Type B pancreatic cell (in vitro differentiated cells): Measurements from ENCODE around the gene KCND2. TPM values are rescaled to one million over a fixed set of nuclear protein-coding genes. Genes with fewer than 3 reads are reported as not detected.

ENCODE experiments used
- DNase-seq: peaks from one replicate; pipeline ENCODE4 v3.0.0; 2021; ENCODE audit warnings: mixed read lengths; ENCODE audit not compliant: unreplicated experiment; ENCODE audit errors: extremely low spot score
- H3K27ac Mint-ChIP-seq: 2 replicates; pipeline ENCODE4 v1.8.0; 2021; ENCODE audit warnings: mild to moderate bottlenecking, mixed read lengths
- H3K27me3 Mint-ChIP-seq: 2 replicates; pipeline ENCODE4 v1.8.0; 2021; ENCODE audit warnings: mixed read lengths
- H3K36me3 Mint-ChIP-seq: 2 replicates; pipeline ENCODE4 v1.8.0; 2021; ENCODE audit warnings: mixed read lengths
- H3K4me1 Mint-ChIP-seq: one replicate; pipeline ENCODE4 v1.8.0; 2021; ENCODE audit warnings: mixed read lengths; ENCODE audit not compliant: unreplicated experiment
- H3K4me3 Mint-ChIP-seq: 2 replicates; pipeline ENCODE4 v1.8.0; 2021; ENCODE audit warnings: mild to moderate bottlenecking, mixed read lengths
- H3K9me3 Mint-ChIP-seq: 2 replicates; pipeline ENCODE4 v1.8.0; 2021; ENCODE audit warnings: mixed read lengths
- total RNA-seq: library from RNA; stranded (reverse); gene quantifications from 2 replicates; pipeline ENCODE4 v1.2.1, GENCODE V29; 2021; ENCODE audit warnings: low replicate concordance
- TF ChIP-seq, protein P1 (sequence below): fragments of 200-600 bp; sonication (generic); conservative IDR thresholded peaks from 2 replicates; pipeline ENCODE4 v1.5.0; 2021; ENCODE audit warnings: antibody characterized with exemption, mild to moderate bottlenecking

Gene KCND2
- total RNA-seq, 1 donor from 2014 or later = 3.2 TPM

DNA sequence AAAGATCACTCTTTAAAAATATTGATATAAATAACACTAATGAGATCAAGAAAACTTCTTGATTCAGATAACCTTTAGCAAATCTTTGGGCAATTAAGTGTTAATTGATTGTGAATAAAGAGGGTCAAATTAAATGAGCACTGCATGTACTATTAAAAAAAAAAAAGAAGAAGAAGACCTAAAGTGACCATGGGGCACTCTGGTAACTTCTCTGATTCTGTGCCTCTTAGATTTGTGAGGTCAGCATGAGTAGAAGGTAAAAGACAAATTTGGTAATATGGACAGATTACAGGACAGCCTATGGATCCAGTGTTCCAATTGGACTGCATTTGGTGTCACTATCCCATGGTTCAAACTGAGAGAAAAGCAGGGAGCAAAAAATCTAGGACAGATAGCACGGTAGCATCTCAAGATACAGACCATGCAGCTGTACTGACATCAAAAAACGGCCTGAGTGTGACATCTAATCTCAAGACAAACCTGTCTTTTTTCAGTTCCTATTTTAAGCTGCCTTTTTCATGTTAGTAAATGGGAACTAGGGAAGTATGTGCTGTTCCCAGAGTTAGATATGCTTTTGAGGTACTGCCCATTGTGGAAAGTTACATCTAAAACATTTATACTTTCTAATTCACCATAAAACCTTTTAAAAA, 128.0 kb downstream of the KCND2 start:
- no peaks in the 10 kb centered on the region for H3K4me1 Mint-ChIP-seq
- DNase-seq = no peak
- no peaks in the 10 kb centered on the region for H3K27me3 Mint-ChIP-seq
- H3K9me3 Mint-ChIP-seq = no peaks in the 10 kb centered on the region
- H3K36me3 Mint-ChIP-seq = no peaks in the 10 kb centered on the region
- H3K4me3 Mint-ChIP-seq = no peak overlapping the region
- no peak overlapping the region for H3K27ac Mint-ChIP-seq
- TF ChIP-seq, protein P1, sequence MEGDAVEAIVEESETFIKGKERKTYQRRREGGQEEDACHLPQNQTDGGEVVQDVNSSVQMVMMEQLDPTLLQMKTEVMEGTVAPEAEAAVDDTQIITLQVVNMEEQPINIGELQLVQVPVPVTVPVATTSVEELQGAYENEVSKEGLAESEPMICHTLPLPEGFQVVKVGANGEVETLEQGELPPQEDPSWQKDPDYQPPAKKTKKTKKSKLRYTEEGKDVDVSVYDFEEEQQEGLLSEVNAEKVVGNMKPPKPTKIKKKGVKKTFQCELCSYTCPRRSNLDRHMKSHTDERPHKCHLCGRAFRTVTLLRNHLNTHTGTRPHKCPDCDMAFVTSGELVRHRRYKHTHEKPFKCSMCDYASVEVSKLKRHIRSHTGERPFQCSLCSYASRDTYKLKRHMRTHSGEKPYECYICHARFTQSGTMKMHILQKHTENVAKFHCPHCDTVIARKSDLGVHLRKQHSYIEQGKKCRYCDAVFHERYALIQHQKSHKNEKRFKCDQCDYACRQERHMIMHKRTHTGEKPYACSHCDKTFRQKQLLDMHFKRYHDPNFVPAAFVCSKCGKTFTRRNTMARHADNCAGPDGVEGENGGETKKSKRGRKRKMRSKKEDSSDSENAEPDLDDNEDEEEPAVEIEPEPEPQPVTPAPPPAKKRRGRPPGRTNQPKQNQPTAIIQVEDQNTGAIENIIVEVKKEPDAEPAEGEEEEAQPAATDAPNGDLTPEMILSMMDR = no peak

DNA sequence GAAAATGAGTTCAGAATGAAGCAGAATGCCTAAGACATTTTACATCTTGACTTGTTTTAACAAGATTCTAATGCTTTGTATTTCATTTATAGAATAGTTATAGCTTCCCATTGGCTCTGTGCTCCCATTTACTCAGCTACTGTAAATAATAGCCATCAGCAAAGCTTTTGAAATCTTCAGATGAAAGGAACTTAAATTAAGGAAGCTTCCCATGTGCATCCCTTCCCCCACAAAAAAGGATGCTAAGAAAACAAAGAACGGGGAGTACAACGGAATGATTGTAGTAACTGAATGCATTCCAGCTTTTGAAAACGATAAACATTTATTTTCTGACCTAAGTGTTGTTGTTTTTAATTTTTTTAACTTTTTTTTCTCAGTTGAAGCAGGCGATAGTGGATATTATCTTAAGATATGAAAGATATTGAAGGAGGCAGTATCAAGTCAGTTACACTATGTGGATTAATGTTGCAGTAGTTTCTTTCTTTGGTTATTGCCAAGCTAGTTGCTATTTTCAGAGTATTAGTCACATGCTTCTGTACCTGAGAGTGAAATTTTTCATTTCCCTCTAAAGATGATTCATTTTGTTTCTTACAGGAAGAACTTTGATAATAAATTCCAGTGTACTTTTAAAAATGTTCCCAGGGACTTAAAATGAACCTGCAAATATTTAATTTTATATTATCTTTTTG, 129.2 kb downstream of the KCND2 start:
- no peaks in the 10 kb centered on the region for H3K36me3 Mint-ChIP-seq
- H3K4me1 Mint-ChIP-seq = no peaks in the 10 kb centered on the region
- no peaks in the 10 kb centered on the region for H3K27me3 Mint-ChIP-seq
- no peaks in the 10 kb centered on the region for H3K9me3 Mint-ChIP-seq
- no peak overlapping the region for H3K4me3 Mint-ChIP-seq
- TF ChIP-seq, protein P1 = no peak
- no peak for DNase-seq
- peak overlapping the region; percentile 46 for H3K27ac Mint-ChIP-seq

- no peak overlapping the region for H3K4me3 Mint-ChIP-seq
- no peaks in the 10 kb centered on the region for H3K4me1 Mint-ChIP-seq
- H3K27ac Mint-ChIP-seq = no peak overlapping the region
- H3K9me3 Mint-ChIP-seq = no peaks in the 10 kb centered on the region
- no peak for DNase-seq
- H3K36me3 Mint-ChIP-seq = no peaks in the 10 kb centered on the region
- no peaks in the 10 kb centered on the region for H3K27me3 Mint-ChIP-seq
- TF ChIP-seq, protein P1 = no peak
These were observed 129.8 kb downstream of the KCND2 start for GRCh38 chr7:120402801-120403200.

GRCh38 chr7:120404042-120404441, 131.1 kb downstream of the KCND2 start:
- no peak overlapping the region for H3K4me3 Mint-ChIP-seq
- no peaks in the 10 kb centered on the region for H3K36me3 Mint-ChIP-seq
- no peak overlapping the region for H3K27ac Mint-ChIP-seq
- no peak for DNase-seq
- H3K27me3 Mint-ChIP-seq = no peaks in the 10 kb centered on the region
- TF ChIP-seq, protein P1 = no peak
- no peaks in the 10 kb centered on the region for H3K9me3 Mint-ChIP-seq
- no peaks in the 10 kb centered on the region for H3K4me1 Mint-ChIP-seq

DNA sequence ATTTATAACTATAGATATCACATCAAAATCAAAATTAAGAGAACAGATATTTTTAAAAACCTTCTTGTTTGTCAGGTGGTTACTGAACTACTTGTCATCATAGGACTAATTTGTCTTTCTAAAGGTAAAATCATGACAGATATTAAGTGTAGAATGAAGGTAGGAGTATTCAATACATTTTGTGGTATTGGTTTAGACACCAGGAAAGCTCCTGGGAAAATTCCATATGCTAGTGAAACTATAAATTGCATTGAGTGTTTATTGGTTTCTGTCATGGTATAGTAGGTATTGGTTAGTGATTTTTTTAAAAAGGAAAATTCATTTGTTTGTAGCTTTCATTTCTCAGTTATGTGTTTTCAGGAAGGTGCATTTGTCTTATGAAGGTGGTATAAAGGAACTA, 132.7 kb downstream of the KCND2 start:
- TF ChIP-seq, protein P1 = no peak
- Mint-ChIP-seq H3K9me3 (no peaks in the 10 kb centered on the region), H3K27me3 (no peaks in the 10 kb centered on the region), H3K36me3 (no peaks in the 10 kb centered on the region), H3K4me3 (no peak overlapping the region), H3K27ac (no peak overlapping the region), H3K4me1 (no peaks in the 10 kb centered on the region)
- no peak for DNase-seq
